ENCODE results near the gene ACOX3. TPM values are rescaled to one million over a fixed set of nuclear protein-coding genes. Genes with fewer than 3 reads are reported as not detected.

Gene ACOX3
- total and polyA plus RNA-seq, 2 of the 8 experiments (the other 6 are each of a cell fraction or from before 2014, with no cell fraction given) = 2.5 to 9.9 TPM

- TF ChIP-seq, protein P1, sequence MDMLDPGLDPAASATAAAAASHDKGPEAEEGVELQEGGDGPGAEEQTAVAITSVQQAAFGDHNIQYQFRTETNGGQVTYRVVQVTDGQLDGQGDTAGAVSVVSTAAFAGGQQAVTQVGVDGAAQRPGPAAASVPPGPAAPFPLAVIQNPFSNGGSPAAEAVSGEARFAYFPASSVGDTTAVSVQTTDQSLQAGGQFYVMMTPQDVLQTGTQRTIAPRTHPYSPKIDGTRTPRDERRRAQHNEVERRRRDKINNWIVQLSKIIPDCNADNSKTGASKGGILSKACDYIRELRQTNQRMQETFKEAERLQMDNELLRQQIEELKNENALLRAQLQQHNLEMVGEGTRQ (IDR thresholded peaks at IDR 0.05; ENCODE audit: low read length) = no peak
Measured at GRCh38 chr4:8353158-8353669, 87.3 kb downstream of the ACOX3 start (continued).
